ENCODE results near the gene POLR1A. TPM values are rescaled to one million over a fixed set of nuclear protein-coding genes. Genes with fewer than 3 reads are reported as not detected.

Gene POLR1A
- total and polyA plus RNA-seq, 2 of the 8 experiments (the other 6 are each of a cell fraction or from before 2014, with no cell fraction given): 8.9 to 58.1 TPM

DNA sequence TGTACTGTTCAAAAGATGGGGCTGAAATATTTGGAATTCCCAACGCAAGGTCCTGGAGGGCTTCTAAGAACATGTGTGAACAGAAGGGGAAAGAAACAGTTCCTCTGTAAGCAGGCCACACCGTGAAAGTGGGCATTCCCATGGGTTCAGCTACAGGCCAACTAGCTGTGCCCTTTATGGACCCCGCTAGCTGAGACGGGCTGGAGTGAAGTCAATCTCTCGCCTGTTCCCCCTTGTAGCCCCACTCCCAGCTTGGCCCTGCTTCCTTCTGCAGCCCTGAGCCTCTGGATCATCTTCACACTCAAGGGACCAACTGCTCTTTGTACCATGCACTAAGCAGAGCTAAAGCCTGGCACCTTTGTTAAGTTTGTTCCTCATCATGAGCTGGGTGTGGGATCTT, 55.4 kb downstream of the POLR1A start:
- Histone ChIP-seq H4K91ac (replicated peaks; ENCODE audit: insufficient read length, low read length) (no peak overlapping the region), H2BK20ac (ENCODE audit: low read length) (no peak overlapping the region), H4K20me1 (replicated peaks in 1 of 2; ENCODE audit: control insufficient read depth in 1 of 2, insufficient read depth in 2 of 2, low read length in 2 of 2) (peaks cover 3 to 4% of the 10 kb centered on the region in 2 experiments), H3K4me2 (ENCODE audit: insufficient read depth in 1 of 2, low read depth in 2 of 2, low read length in 2 of 2) (no peak overlapping the region), H3K14ac (ENCODE audit: insufficient read length) (no peak overlapping the region), H3K23me2 (ENCODE audit: low read depth, low read length) (no peaks in the 10 kb centered on the region), H4K5ac (ENCODE audit: insufficient read length, low read depth, low read length) (no peak overlapping the region), H3K36me3 (ENCODE audit: control insufficient read depth in 2 of 4, insufficient read depth in 4 of 4, low read length in 3 of 4) (peaks cover 35 to 73% (median 59%) of the 10 kb centered on the region in 4 experiments), H4K8ac (ENCODE audit: extremely low read depth, insufficient read depth, low read length) (no peak overlapping the region), H3K9me3 (ENCODE audit: insufficient read depth in 2 of 2, low read depth in 1 of 2, low read length in 1 of 2) (no peaks in the 10 kb centered on the region), H3K23ac (ENCODE audit: insufficient read length) (no peak overlapping the region), H3K4me1 (replicated peaks in 1 of 4; ENCODE audit: control insufficient read depth in 3 of 4, insufficient read depth in 4 of 4, low read length in 3 of 4) (no peaks in the 10 kb centered on the region), H2BK12ac (ENCODE audit: low read depth, low read length) (no peak overlapping the region), H3K27me3 (replicated peaks in 1 of 4; ENCODE audit: control insufficient read depth in 3 of 4, extremely low read depth in 1 of 4, insufficient read depth in 3 of 4, low read length in 3 of 4) (no peaks in the 10 kb centered on the region), H2BK15ac (ENCODE audit: low read length) (no peak overlapping the region), H3K27ac (ENCODE audit: low read depth, low read length) (no peak overlapping the region), H3K4me3 (ENCODE audit: extremely low read depth in 1 of 4, insufficient read depth in 2 of 4, low read depth in 3 of 4, low read length in 4 of 4) (no peak overlapping the region), H3K4ac (replicated peaks; ENCODE audit: insufficient read length, low read depth, low read length) (no peak overlapping the region), H2AFZ (ENCODE audit: low read length) (no peak overlapping the region), H2BK5ac (ENCODE audit: low read depth, low read length) (no peak overlapping the region), H3K9ac (replicated peaks in 1 of 4; ENCODE audit: extremely low read depth in 1 of 4, low read depth in 3 of 4, low read length in 3 of 4) (no peak overlapping the region), H3K56ac (replicated peaks; ENCODE audit: insufficient read length, low read depth, low read length) (no peak overlapping the region), H3K79me2 (ENCODE audit: control insufficient read depth in 1 of 2, insufficient read depth in 2 of 2, low read length in 2 of 2) (no peaks in the 10 kb centered on the region), H2AK5ac (ENCODE audit: low read depth, low read length) (no peak overlapping the region), H3K18ac (ENCODE audit: extremely low read depth, low read length) (no peak overlapping the region), H2BK120ac (replicated peaks; ENCODE audit: low read depth, low read length) (no peak overlapping the region), H3K79me1 (ENCODE audit: low read depth, low read length) (no peaks in the 10 kb centered on the region)
- 92% methylated on average over 5 of the region's 5 CpGs; no CpG with 5 or more reads in 1 of the 2 experiments for WGBS, 2 experiments (ENCODE audit: extremely low coverage in 1 of 2, insufficient coverage in 1 of 2, insufficient read length in 1 of 2, insufficient replicate concordance in 2 of 2, low coverage in 1 of 2, low lambda C conversion rate in 2 of 2, missing lambda C conversion rate in 1 of 2)
- FAIRE-seq (no peak), DNase-seq (ENCODE audit: low read depth in 1 of 2, low spot score in 2 of 2) (no peak)
- CTCF ChIA-PET (ENCODE audit: partially characterized antibody): interaction anchor here (0.6 to 1.6 kb wide), 4 partner anchors 13 to 295 kb away, joined by 3 to 4 read pairs (median 3); no protein-coding TSS in a partner anchor
- POLR2A ChIA-PET (ENCODE audit: partially characterized antibody): interaction anchor here (0.7 to 1.3 kb wide), 2 partner anchors 8 to 28 kb away, joined by 3 read pairs; no protein-coding TSS in a partner anchor
- no peak for TF ChIP-seq CBX8 (IDR thresholded peaks at IDR 0.05; ENCODE audit: borderline replicate concordance, low read depth, low read length)
- TF ChIP-seq MAFK (IDR thresholded peaks at IDR 0.05; ENCODE audit: low read depth, low read length): no peak
- TF ChIP-seq YY1 (IDR thresholded peaks at IDR 0.05; ENCODE audit: low read depth, low read length): no peak
- no peak for TF ChIP-seq CEBPB (IDR thresholded peaks at IDR 0.05; ENCODE audit: low read depth, low read length)
- TF ChIP-seq GABPA (IDR thresholded peaks at IDR 0.05; ENCODE audit: borderline replicate concordance, insufficient read depth, low read length): no peak
- no peak for TF ChIP-seq TAF1 (IDR thresholded peaks at IDR 0.05; ENCODE audit: low read depth, low read length)
- no peak for TF ChIP-seq SIX5 (IDR thresholded peaks at IDR 0.05; ENCODE audit: low read depth, low read length)
- TF ChIP-seq BRCA1 (IDR thresholded peaks at IDR 0.05; ENCODE audit: low read depth, low read length): no peak
- no peak for TF ChIP-seq RFX5 (IDR thresholded peaks at IDR 0.05; ENCODE audit: borderline replicate concordance, low read depth, low read length)

Data from H1 (cell line).